Fibroblast of skin of left quadriceps (primary cell): ENCODE results near the gene GSK3B.
"Not testable (repeated sequence)": the region's sequence is repeated elsewhere in the genome, so short reads cannot be mapped to it uniquely, and the experiment has no call there.

Experiments
- DNase-seq, 2 experiments: peaks; one replicate each; pipeline ENCODE4 v3.0.0-alpha.2; 2013; ENCODE audit warnings: low read depth in 2 of 2

GSK3B gene

DNA sequence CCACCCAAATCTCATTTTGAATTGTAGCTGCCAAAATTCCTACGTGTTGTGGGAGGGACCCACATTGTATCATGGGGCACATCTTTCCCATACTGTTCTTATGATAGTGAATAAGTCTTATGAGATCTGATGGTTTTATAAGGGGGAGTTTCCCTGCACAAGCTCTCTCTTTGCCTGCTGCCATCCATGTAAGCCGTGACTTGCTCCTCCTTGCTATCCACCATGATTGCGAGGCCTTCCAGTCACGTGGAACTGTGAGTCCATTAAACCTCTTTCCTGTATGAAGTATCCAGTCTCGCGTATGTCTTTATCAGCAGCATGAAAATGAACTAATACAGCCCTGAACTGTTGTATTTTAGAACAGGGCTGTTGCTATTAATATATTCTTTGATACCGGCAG lies 40.6 kb downstream of the GSK3B start:
- not testable (repeated sequence) for DNase-seq

GRCh38 chr3:120052677-120053076 lies 41.6 kb downstream of the GSK3B start:
- peak; percentile 9 to 11 for DNase-seq

DNA sequence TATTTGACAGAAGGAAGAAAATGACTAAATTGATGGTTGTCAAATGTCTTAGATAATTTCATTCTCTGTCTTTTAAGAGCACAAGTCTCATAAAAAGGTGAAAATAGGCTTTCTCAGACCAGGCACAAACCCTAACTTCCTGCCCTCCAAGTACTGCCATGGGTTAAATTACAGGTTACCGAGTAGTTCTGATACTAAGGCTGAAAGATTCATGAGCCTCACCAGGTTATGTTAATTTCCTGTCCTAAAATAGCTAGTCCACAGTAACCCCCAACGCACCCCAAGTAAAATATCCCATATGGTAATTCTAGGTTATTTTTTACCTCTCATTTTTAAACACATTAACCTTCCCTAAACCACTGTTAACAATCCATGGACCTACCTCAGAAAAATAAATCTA lies 42.0 kb downstream of the GSK3B start:
- no peak for DNase-seq

GRCh38 chr3:120051570-120051969 lies 42.7 kb downstream of the GSK3B start:
- DNase-seq: not testable (repeated sequence)

- DNase-seq: no peak
Observed at GRCh38 chr3:120049881-120050539, 44.2 kb downstream of the GSK3B start.

DNA sequence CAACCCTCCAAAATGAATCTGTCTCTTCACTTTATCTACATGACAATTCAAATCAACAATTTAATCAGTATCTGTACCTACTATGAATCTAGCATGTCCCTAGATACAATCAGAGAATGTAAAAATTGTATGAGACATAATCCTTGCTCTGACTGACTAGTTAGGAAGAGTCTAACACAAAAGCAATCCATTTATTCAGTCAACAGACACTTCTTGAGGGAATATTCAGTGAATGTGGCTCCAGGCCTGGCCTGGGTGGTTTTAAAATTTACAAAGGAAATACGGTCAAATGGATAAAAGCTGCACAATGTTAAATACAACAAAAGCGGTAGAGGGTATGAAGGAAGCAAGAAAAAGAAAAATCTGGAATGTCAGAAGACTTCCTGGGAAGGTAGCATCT lies 45.2 kb downstream of the GSK3B start:
- no peak for DNase-seq

GRCh38 chr3:120048355-120049041 lies 45.7 kb downstream of the GSK3B start:
- no peak for DNase-seq

- DNase-seq: no peak
Observed at GRCh38 chr3:120047686-120048085, 46.6 kb downstream of the GSK3B start.

DNA sequence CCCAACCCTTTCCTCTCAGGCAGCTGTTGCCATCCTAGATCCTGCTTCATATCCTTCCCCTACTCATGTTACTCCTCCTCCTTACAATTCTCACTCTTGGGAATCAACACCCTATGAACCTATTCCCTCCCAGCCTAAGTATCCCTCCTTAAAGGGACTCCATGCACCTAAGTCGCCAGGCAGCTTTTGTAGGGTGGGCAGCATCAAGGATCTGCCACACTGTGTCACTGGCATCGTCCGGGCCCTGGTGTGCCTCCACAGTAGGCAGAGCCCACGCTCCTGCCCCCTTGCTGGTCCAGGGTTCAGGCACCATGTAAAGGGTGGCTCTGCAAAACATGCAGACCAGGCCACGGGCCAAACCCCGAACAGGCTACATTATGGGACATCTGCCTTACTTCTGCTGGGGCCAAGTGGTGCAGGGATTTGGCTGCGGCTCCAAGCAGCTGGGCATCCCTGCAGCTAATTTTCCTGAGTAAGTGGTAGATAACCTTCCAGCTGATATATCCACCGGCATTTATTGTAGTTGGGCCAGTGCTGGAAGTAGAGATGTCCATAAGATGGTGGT lies 53.4 kb downstream of the GSK3B start:
- DNase-seq: no peak

- DNase-seq: no peak
Observed at GRCh38 chr3:120039642-120040610, 54.3 kb downstream of the GSK3B start.

DNA sequence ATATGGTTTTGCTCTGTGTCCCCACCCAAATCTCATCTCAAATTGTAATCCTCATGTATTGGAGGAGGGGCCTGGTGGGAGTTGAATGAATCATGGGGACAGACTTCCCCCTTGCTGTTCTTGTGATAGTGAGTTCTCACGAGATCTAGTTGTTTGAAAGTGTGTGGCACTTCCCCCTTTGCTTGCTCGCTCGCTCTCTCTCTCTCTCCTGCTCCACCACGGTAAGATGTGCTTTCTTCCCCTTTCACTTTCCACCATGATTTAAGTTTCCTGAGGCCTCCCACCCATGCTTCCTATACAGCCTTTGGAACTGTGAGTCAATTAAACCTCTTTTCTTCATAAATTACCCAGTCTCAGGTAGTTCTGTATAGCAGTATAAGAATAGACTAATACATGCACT lies 60.7 kb downstream of the GSK3B start:
- no peak for DNase-seq

- DNase-seq: no peak
Observed at GRCh38 chr3:120031561-120031960, 62.7 kb downstream of the GSK3B start.

DNA sequence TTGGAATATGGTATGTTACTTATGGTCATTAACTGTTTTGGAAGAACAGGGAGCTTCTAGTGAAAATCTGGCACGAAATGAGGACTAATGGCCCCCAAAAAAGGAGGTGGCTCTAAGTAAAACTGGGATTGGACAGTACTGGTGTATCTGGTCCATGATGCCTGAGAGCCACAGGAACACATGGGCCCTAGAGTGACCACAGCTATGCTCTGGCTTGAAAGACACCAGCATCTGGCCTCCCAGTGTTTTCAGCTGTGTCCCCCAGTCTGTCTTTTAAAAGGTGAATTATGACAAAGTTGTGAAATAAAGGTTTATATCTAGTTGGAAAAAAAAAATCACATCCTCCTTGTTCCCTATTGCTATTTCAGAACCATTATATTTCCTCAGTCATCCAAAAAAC lies 64.5 kb downstream of the GSK3B start:
- DNase-seq: no peak

DNA sequence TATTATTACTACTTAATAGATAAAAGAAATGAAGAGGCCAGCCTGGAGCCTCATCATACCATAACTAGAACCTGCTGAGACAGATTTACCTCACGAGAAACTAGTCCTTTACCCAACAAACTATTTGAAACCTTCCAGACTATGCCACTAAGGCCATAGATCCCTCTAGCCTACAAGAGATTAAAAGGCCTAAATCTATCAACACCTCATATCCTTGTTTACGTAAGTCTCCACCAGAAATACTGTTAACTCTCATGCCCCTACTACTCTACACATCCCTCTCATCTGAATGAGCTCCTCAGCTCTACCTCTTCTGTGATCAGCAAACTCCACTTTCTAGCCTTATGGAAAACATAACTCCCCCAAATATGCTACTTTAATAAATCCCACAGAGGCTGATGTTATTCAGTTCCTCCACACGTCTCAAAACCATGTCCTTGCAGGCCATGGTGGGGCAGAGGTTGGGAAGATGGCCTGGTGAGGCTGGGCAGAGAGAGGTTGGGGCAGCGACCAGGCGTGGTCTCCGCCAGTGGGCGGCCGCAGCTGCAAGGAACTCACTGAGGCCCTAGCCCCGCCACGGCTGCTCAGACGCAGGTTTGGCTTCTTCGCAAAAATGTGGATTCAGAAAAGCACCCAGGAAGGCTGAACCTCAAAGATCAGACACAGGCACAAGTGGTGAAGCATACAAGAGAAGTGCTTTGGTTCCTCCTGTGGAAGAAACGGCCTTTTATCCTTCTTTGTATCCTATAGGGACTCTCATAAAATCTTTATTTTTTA lies 65.8 kb downstream of the GSK3B start:
- no peak for DNase-seq

DNA sequence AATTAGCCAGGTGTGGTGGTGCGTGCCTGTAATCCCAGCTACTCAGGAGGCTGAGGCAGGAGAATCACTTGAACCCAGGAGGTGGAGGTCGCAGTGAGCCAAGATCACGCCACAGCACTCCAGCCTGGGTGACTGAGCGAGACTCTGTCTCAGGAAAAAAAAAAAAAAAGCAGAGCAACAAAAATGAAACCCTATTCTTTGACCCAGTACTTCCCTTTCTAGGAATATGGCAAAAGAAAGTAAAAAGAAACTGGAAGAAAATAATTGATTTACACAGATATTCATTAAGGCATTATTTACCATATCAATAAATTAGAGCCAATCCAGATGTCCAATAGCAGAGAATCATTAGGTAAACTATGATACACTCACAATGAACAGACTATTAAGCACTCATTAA lies 67.0 kb downstream of the GSK3B start:
- no peak for DNase-seq

DNA sequence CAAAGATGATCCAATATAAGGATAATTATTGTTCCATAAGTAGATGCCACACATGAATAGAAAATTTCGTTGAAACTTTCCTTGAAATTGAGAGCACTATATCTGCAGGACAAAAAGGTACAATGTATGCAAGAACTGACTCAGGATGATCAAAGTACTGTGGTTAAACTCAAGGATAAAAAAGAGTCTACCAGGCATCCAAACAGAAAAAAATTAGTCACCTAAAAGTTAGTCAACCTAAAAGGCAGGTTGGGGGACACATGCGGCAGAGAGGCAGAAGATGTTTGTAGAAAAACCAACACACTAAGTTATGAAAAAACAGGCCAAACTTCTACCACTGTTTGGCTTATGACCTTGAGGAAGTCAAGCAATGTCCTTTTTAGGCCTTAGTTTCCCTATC lies 68.7 kb downstream of the GSK3B start:
- DNase-seq: no peak

DNA sequence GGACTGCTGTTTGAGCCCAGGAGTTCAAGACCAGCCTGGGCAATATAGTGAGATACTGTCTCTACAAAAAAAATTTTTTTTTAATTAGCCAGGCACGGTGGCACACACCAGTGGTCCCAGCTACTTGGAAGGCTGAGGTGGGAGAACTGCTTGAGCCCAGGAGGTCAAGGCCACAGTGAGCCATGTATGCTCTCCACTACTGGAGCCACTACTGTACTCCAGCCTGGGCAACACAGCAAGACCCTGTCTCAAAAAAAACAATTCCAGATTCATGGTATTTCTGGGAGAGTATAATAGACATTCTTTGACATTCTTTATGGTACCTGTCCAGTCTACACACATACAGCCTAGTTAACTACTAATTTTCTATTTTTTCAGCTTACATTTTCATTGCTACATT lies 70.1 kb downstream of the GSK3B start:
- DNase-seq: no peak

GRCh38 chr3:120022729-120023128 lies 71.5 kb downstream of the GSK3B start:
- DNase-seq: no peak

DNA sequence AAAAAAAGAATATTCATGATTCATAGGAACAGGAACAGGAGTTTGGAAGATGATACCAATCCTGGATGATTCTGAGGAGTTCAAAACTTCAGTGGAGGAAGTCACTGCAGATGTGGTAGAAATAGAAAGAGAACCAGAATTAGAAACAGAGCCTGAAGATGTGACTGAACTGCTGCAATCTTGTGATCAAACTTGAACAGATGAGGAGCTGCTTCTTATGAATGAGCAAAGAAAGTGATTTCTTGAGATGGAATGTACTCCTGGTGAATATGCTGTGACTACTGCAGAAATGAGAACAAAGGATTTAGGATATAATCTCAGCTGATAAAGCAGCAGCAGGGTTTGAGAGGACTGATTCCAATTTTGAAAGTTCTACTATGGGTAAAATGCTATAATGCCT lies 72.7 kb downstream of the GSK3B start:
- DNase-seq: no peak

DNA sequence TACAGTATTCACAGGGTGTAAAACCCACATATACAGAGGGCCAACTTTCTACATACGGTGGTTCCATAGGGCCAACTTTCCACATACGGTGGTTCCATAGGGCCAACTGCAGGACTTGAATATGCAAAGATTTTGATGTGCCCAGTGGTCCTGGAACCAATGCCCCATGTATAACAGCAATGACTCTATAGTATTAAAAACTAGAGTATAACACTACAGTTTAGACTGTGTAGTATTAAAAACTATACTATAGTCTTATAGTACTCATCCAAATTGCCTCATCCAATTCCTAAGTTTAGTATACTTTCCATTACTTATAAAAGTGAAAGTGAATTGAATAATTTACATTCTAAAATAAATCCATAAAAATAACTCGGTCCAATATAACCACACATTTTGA lies 75.9 kb downstream of the GSK3B start:
- DNase-seq: no peak

DNA sequence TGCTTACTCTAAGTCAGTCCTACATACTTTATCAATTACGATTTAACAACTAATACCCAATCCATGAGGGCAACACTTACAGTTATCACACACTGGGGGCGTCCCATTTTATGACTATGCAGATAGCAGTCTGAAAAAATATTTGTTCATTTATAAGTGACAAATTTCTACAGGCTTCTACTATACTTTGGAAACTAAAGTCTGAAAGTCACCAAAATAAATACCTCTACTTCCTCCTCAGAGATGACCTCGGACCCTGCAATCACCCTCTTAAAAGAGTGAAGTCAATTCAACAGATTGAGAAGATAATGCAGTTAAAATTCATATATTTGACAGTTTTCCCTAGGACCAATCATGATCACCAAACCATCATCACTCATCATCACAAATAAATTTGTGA lies 76.6 kb downstream of the GSK3B start:
- no peak for DNase-seq
